PC-3 (cell line): ENCODE data around the gene NKX2-3.

Experiments used
- CTCF ChIP-seq: fragments of 300-600 bp; sonication (generic); conservative IDR thresholded peaks from 2 replicates; pipeline ENCODE4 v1.5.1; 2017; ENCODE audit warnings: antibody characterized with exemption, low read depth, mild to moderate bottlenecking, low read length
- EZH2 ChIP-seq: fragments of 300-600 bp; sonication (generic); IDR thresholded peaks from one replicate; pipeline ENCODE4 v1.6.1; 2017; ENCODE audit warnings: antibody characterized with exemption, mild to moderate bottlenecking, low read length; ENCODE audit not compliant: unreplicated experiment
- EZH2phosphoT487 ChIP-seq: fragments of 300-600 bp; sonication (generic); IDR thresholded peaks from 2 replicates; pipeline ENCODE4 v1.6.1; 2018; ENCODE audit warnings: mild to moderate bottlenecking, antibody characterized with exemption, low read length, borderline replicate concordance

GRCh38 chr10:99582255-99582770, 49.6 kb downstream of the NKX2-3 start:
- TF ChIP-seq CTCF (no peak), EZH2 (no peak), EZH2phosphoT487 (no peak)
